NCI-H146 (cell line): ENCODE results near the gene OFD1.
A peak's percentile ranks its signal among the peaks of the same experiment; 100 is the strongest.

Source experiments
- DNase-seq: peaks from one replicate; lab custom pipeline; 2025; lab: John Stamatoyannopoulos, UW

OFD1 gene

DNA sequence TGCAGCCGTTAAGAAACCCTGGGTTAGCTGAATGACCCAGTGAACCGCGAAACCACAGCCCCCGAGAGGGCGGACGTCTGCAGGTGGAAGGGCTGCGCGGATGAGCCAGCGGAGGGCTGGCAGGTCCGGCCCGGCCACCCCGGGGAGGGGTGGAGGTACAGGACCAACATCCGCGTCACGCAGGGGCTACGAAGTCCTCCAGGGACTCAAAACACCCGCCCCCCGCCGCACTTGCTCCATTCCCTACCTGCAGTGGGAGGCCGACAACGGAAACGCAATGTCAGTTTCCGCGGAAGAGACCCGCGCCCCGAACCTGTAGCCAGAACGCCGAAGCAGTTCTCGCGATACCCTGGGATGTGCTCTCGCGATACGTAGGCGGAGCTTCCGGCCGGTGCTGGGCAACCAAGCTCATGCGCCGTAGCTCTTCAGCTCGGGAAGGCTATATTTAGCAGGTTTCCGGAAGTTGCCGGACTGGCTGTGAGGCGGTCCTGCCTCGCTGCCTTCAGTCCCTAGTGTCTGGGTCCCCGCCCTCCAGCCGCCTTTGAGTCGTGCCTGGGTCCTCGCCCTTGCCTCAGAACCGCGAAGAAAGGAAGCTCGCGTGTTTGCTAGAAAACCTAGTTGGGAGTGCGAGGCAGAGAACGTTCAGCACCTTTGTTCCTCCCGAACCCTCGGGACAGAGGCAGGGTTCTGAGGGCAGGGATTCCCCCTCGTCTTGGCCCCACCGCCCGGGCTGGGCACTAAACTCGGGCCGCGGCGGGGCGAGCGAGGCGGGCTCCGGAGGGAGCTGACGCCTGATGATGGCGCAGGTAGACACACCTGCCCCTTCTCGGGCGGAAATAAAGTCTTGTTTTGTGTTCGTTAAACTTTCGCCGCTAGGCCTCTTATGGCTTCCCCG, at the start of gene OFD1, which contains the start of gene TRAPPC2:
TSS of gene OFD1 (plus strand) at position 471 of the 895 bp plus-strand sequence. CDS start at position 795, 324 bp downstream.
TSS of gene TRAPPC2 (minus strand) at position 343 of the 895 bp plus-strand sequence. CDS start 14,657 bp downstream, outside the sequence.
- DNase-seq, result peak; percentile 97

GRCh38 chrX:13685126-13685763, 49.3 kb upstream of the OFD1 start:
- DNase-seq, result no peak

- DNase-seq, result no peak
These were observed 47.3 kb upstream of the OFD1 start for GRCh38 chrX:13687203-13687602.

DNA sequence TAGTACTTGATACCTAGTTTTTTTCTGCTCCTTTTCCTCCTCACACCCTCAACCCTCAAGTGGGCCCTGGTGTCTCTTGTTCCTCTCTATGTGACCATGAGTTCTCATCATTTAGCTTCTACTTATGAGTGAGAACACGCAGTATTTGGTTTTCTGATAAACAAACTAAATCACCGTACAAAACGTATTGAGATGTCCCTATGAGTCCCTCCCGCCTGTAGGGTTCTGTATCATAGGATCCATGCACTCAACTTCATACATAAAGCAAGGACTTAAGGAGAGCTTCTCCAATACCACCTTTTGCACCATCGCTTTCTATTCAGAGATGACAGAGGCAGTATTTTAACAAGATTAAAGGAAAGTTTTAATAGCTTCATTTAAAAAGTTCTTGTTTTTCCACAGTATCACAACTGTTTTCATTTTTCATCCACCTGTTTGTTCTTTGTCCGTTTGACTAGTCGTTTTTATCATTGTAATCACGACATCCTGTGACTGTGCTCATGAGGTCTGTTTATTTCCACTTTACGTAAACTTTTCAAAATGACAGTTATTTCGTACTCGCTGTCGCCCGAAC, 46.1 kb upstream of the OFD1 start:
- DNase-seq, result no peak

DNA sequence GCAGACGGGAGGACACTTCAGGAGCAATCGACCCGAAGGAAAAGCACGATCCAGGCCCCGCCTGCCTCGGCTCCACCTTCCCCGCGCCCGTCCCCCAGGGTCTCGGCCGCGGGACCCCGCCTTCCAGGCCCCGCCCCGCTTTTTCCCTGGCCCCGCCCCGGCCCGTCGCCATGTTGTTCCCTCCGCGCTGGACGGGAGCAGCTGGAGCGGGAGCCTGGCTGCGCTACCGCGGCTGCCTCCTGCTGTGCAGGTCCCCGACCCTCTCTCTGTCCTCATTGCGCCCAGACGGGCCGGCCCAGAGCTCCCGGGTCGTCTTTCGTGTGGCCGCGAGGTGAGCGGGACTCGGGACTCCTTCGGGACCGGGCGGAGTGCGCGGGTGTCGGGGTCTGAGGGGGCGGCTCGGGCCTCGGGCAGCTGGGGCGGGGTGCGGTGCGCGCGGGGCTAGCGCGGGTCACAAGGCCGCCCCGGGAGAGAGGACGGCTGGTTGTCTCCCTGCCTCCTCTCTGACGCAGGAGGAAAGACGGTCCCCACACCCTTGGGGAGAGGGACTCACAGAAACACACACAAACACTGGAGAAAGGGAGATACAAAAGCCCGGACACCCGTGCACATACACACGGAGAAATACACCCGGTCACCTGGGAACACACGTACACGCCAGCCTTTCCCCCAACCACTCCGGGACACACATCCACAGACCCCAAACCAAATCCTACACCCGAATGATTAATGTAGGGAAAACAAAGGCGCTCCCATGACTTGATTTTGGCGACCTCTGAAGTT, 45.4 kb upstream of the OFD1 start, which contains the start of gene RAB9A:
TSS of gene RAB9A (plus strand) at position 171 of the 783 bp plus-strand sequence. CDS start 19,619 bp downstream, outside the sequence.
- DNase-seq, result peak; percentile 82

DNA sequence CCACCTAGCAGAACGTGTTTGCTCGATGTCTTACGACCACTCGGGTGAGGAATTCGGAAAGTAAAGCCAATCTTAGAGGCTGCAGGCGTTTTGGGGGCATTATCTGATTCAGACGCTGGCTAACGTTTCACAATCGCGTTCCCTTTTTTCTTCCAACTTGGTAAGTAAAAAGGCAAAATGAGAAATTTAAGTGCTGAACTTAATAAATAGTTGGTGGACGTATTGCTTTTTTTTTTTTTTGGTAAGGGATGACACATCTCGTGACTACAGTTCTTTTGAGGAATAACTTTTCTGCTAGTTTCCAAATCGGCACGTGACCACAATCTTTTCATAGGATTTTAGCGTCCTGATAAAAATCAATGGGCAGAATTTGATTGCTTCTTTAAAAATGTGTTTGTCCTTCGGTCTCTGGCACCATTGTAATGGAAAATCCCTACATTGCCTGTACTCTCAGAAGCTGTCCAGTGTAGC, 44.8 kb upstream of the OFD1 start:
- no peak for DNase-seq

GRCh38 chrX:13690836-13691235, 43.7 kb upstream of the OFD1 start:
- DNase-seq, result no peak

- DNase-seq, result no peak
These were observed 42.6 kb upstream of the OFD1 start for GRCh38 chrX:13691841-13692371.

GRCh38 chrX:13692771-13693231, 41.7 kb upstream of the OFD1 start:
- no peak for DNase-seq

DNA sequence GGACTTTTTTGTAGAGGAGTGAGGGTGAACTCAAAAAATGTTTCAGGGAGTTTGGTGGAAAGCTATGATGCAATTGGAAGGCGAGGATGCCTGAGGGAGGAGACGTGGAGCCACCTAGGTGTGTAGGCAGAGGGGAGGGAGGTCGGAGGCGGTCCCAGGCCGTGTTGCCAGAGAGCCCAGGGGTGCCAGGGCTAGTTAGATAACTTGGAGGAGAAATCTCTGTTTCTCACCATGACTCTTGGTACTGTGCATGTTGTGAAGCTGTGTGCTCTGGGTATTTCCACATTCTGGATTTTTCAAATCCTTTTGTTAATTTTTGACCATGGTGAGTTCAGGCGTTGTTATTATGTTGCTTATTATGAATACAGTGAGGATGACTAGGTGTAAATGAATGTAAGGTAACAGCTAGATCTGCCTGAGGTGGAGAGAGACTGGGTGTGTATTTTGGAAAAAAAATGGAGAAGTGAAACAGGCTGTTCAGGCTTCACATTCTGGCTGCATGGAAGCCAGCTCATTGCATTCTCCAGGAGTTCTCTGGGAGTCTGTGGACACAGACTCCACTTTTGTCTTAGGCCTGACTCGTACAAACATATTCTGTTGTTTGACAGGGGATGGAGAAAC, 41.1 kb upstream of the OFD1 start:
- DNase-seq, result no peak

- no peak for DNase-seq
These were observed 40.2 kb upstream of the OFD1 start for GRCh38 chrX:13694359-13694758.

GRCh38 chrX:13694983-13695382, 39.6 kb upstream of the OFD1 start:
- no peak for DNase-seq

GRCh38 chrX:13695601-13696115, 38.9 kb upstream of the OFD1 start:
- no peak for DNase-seq

DNA sequence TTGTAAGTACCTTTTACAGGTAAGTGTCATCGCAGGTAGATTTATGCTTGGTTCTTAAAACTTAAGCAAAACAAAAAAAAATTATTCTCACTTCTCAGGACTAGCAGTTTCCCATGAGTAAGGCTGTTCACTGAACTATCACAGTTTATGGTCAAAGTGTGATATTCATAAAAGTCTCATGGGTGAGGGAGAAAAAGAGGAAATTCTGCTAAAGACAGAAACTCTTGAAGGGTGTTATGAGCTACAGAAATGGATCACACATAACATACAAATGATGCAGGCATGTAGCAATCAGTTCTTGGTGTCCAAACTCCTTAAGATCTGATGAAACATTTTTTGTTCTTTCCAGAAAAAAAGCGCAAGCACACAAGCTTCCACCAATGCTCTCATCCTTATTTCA, 37.1 kb upstream of the OFD1 start:
- no peak for DNase-seq

DNA sequence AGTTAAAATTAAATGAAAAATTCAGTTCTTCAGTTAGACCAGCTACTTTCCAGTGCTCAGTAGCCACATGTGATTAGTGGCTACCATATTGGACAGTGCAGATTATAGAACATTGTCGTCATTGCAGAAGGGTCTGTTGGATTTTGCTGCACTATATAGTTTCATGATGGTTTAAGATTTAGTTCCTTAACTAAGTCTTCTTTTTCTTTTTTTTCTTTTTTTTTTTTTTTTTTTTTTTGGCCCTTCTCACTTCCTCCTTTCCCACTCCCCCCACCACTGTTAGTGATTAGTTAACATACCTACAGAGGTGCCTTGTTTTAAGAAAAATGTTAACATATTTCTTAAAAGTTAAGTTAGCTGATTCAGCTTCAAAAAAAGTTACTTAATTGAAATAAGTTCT, 36.6 kb upstream of the OFD1 start:
- DNase-seq, result no peak

- no peak for DNase-seq
These were observed 36.1 kb upstream of the OFD1 start for GRCh38 chrX:13698432-13698831.

DNA sequence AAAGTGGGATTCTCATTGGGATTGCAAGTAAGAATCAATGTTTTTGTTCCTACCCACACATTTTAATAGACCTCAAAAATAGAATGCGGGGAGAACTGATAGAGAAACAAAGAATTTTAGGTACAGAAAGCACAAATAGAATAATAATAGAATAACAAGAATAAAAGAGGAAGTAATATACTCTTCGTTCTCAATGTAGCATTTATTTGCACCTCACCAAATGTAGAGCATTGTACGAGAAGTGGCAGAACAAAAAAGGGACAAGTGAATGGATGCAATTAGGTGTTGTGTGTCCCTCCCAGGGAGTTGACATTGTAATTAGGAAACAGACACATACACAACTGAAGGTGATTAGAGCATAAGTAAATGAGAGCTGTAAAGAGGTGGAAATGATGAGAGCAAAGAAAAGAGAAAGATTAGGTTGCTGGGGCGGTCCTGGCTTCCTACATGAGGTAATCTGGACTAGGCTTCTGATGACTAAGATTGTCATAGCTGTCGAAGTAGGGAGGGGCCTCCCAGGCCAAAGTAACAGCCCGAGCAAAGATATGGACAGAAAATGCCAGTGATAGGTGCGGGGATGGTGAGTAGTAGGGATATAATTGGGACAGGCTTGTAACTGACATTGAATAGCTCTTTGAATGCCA, 35.2 kb upstream of the OFD1 start:
- DNase-seq, result no peak

- DNase-seq, result no peak
These were observed 34.2 kb upstream of the OFD1 start for GRCh38 chrX:13700380-13700779.

DNA sequence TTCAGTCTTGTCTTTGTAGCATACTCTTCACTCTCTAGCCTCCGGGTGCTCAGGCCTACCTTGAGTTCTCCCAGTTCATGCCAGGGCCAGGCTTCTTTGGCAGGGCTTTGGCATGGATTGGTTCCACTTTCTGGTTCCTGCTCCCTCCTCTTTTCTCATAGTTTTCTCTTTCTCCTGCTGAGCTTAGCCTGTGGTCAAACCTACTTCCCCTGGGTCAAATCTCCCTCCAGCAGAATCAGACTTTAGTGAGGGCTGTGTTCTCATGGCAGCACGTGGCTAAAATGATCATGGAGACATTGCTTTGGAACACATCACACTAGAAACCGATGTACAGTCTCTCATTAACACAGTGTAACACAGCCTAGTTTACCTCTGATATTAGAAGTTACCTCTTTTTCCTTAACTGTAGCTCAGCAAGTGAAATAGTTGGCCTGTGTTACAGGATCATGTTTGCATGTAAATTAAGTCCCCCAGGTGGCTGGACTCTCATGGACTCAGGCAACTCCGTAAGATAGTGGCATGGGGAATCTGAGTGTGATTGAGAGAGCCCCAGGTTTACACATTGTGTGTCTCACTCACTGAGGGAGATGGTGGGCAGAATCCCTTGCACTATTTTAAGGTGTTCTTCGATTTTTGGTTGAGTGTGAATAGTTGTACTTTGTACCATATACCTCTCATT, 32.3 kb upstream of the OFD1 start:
- DNase-seq, result no peak

GRCh38 chrX:13703135-13703534, 31.4 kb upstream of the OFD1 start:
- no peak for DNase-seq
